ENCODE data around the gene PHF12. TPM values are rescaled to one million over a fixed set of nuclear protein-coding genes. Genes with fewer than 3 reads are reported as not detected.
"Not testable (repeated sequence)": the region's sequence is repeated elsewhere in the genome, so short reads cannot be mapped to it uniquely, and the experiment has no call there.

The PHF12 gene
- total RNA-seq, 3 donors from 2014 or later (not counting 1 experiment from before 2014, with no cell fraction given), result 163 to 177 (median 171) TPM

GRCh38 chr17:28906276-28906675, 45.0 kb downstream of the PHF12 start:
- no peak for TF ChIP-seq CTCF (IDR thresholded peaks at IDR 0.05)
- Histone ChIP-seq H3K4me3 (ENCODE audit: low read length) (no peak overlapping the region), H3K27ac (ENCODE audit: low read length) (no peak overlapping the region), H3K9me3 (ENCODE audit: control insufficient read depth, insufficient read depth, low read length) (no peaks in the 10 kb centered on the region), H3K36me3 (ENCODE audit: control insufficient read depth, insufficient read depth, low read length) (peaks cover 54% of the 10 kb centered on the region), H3K27me3 (ENCODE audit: control insufficient read depth, insufficient read depth, low read length) (no peaks in the 10 kb centered on the region), H3K4me1 (ENCODE audit: control insufficient read depth, insufficient read depth, low read length) (peaks cover 16% of the 10 kb centered on the region)
- H3K4me3 Mint-ChIP-seq, result no peak overlapping the region
- 99% methylated on average over 9 of the region's 9 CpGs for WGBS (ENCODE audit: insufficient coverage)
- H3K9me3 Mint-ChIP-seq, result no peaks in the 10 kb centered on the region
- no peaks in the 10 kb centered on the region for H3K27me3 Mint-ChIP-seq (ENCODE audit: low read depth in 2 of 2)
- intact Hi-C loops (cut with micrococcal nuclease), result no loop called here
- DNase-seq, result no peak
- peak overlapping the region; percentile 14 to 30 for H3K27ac Mint-ChIP-seq
- ATAC-seq, result no peak
- peaks cover 10 to 29% of the 10 kb centered on the region in 2 donors for H3K4me1 Mint-ChIP-seq
- no peaks in the 10 kb centered on the region for H3K36me3 Mint-ChIP-seq

GRCh38 chr17:28904800-28905199, 46.5 kb downstream of the PHF12 start:
- H3K27ac Mint-ChIP-seq, result peak overlapping the region in 1 of 2 donors; percentile 84
- 73% methylated on average over 4 of the region's 4 CpGs for WGBS (ENCODE audit: insufficient coverage)
- DNase-seq (no peak), ATAC-seq (no peak)
- H3K4me1 Mint-ChIP-seq, result peaks cover 16 to 38% of the 10 kb centered on the region in 2 donors
- no peak overlapping the region for H3K27ac ChIP-seq (ENCODE audit: low read length)
- H3K36me3 Mint-ChIP-seq, result no peaks in the 10 kb centered on the region
- TF ChIP-seq CTCF (IDR thresholded peaks at IDR 0.05), result no peak
- H3K4me3 ChIP-seq (ENCODE audit: low read length), result no peak overlapping the region
- no peaks in the 10 kb centered on the region for H3K9me3 Mint-ChIP-seq
- no peaks in the 10 kb centered on the region for H3K9me3 ChIP-seq (ENCODE audit: control insufficient read depth, insufficient read depth, low read length)
- peaks cover 40% of the 10 kb centered on the region for H3K36me3 ChIP-seq (ENCODE audit: control insufficient read depth, insufficient read depth, low read length)
- intact Hi-C loops (cut with micrococcal nuclease), result loop anchor here (5.0 kb wide), 2 partner anchors 142 to 257 kb away; partner anchors contain the start of gene BLTP2
- H3K4me1 ChIP-seq (ENCODE audit: control insufficient read depth, insufficient read depth, low read length), result peaks cover 21% of the 10 kb centered on the region
- H3K4me3 Mint-ChIP-seq, result peak overlapping the region; percentile 17
- H3K27me3 Mint-ChIP-seq (ENCODE audit: low read depth in 2 of 2), result no peaks in the 10 kb centered on the region
- H3K27me3 ChIP-seq (ENCODE audit: control insufficient read depth, insufficient read depth, low read length), result no peaks in the 10 kb centered on the region

GRCh38 chr17:28903546-28903841, 47.8 kb downstream of the PHF12 start:
- Histone ChIP-seq H3K27ac (ENCODE audit: low read length) (peak overlapping the region; percentile 48), H3K4me1 (ENCODE audit: control insufficient read depth, insufficient read depth, low read length) (peaks cover 25% of the 10 kb centered on the region), H3K36me3 (ENCODE audit: control insufficient read depth, insufficient read depth, low read length) (peaks cover 26% of the 10 kb centered on the region)
- H3K27me3 ChIP-seq (ENCODE audit: control insufficient read depth, insufficient read depth, low read length); H3K9me3 ChIP-seq (ENCODE audit: control insufficient read depth, insufficient read depth, low read length); H3K9me3 Mint-ChIP-seq; H3K4me3 ChIP-seq (ENCODE audit: low read length); H3K36me3 Mint-ChIP-seq; H3K27me3 Mint-ChIP-seq (ENCODE audit: low read depth in 2 of 2); ATAC-seq; DNase-seq: not testable (repeated sequence)
- H3K4me3 Mint-ChIP-seq, result peak overlapping the region; percentile 83
- 75% methylated on average over 5 of the region's 5 CpGs for WGBS (ENCODE audit: insufficient coverage)
- intact Hi-C loops (cut with micrococcal nuclease), result loop anchor here (2.0 to 5.0 kb wide), 4 partner anchors 23 to 256 kb away; partner anchors contain the start of gene BLTP2
- H3K4me1 Mint-ChIP-seq, result peaks cover 16 to 44% of the 10 kb centered on the region in 2 donors
- H3K27ac Mint-ChIP-seq, result peak overlapping the region; percentile 69 to 84

GRCh38 chr17:28902819-28903545, 48.3 kb downstream of the PHF12 start, which contains the start of gene DHRS13:
Gene DHRS13 (minus strand): TSS chr17:28903079. CDS start chr17:28902944, 135 bp downstream.
- H3K4me3 ChIP-seq (ENCODE audit: low read length), result peak within 1 kb of the TSS; percentile 69
- intact Hi-C loops (cut with micrococcal nuclease), result loop anchor here (2.0 to 5.0 kb wide), 4 partner anchors 24 to 256 kb away; partner anchors contain the start of gene BLTP2
- peaks cover 30% of the 10 kb centered on the region for H3K4me1 ChIP-seq (ENCODE audit: control insufficient read depth, insufficient read depth, low read length)
- DNase-seq, result peak; percentile 92 to 98
- no peaks in the 10 kb centered on the region for H3K36me3 Mint-ChIP-seq
- 1% methylated on average over 55 of the region's 55 CpGs for WGBS (ENCODE audit: insufficient coverage)
- H3K4me1 Mint-ChIP-seq, result peaks cover 19 to 47% of the 10 kb centered on the region in 2 donors
- H3K27me3 ChIP-seq (ENCODE audit: control insufficient read depth, insufficient read depth, low read length), result no peaks in the 10 kb centered on the region
- peak within 1 kb of the TSS; percentile 83 for H3K4me3 Mint-ChIP-seq
- no peaks in the 10 kb centered on the region for H3K27me3 Mint-ChIP-seq (ENCODE audit: low read depth in 2 of 2)
- peak; percentile 99 for TF ChIP-seq CTCF (IDR thresholded peaks at IDR 0.05)
- ATAC-seq, result peak; percentile 92 to 99 (median 95)
- peak within 1 kb of the TSS; percentile 48 for H3K27ac ChIP-seq (ENCODE audit: low read length)
- H3K9me3 ChIP-seq (ENCODE audit: control insufficient read depth, insufficient read depth, low read length), result no peaks in the 10 kb centered on the region
- H3K27ac Mint-ChIP-seq, result peak within 1 kb of the TSS; percentile 69 to 84
- H3K9me3 Mint-ChIP-seq, result no peaks in the 10 kb centered on the region
- H3K36me3 ChIP-seq (ENCODE audit: control insufficient read depth, insufficient read depth, low read length), result peaks cover 21% of the 10 kb centered on the region

Data from natural killer cell (primary cell).